Lung (tissue), 12 donors: ENCODE measurements around the gene NECTIN4. TPM values are rescaled to one million over a fixed set of nuclear protein-coding genes. Genes with fewer than 3 reads are reported as not detected.
A peak's percentile ranks its signal among the peaks of the same experiment; 100 is the strongest.

Source experiments
- ATAC-seq: fragments of 200-7000 bp; cut with Tn5 transposase; one replicate; pipeline ENCODE4 v1.9.1; 2020; ENCODE audit warnings: moderate number of reproducible peaks; ENCODE audit not compliant: insufficient read depth, low FRiP score
- DNase-seq, 3 donors: peaks; one replicate each; pipeline ENCODE4 v3.0.0-alpha.2; 2013 to 2017
- H3K27ac ChIP-seq, 2 donors: one replicate each; pipeline ENCODE4 v1.5.1; 2013; ENCODE audit warnings: mild to moderate bottlenecking in 2 of 2, moderate library complexity in 2 of 2, control low read depth in 1 of 2, inconsistent platforms in 1 of 2, low read depth in 1 of 2, low read length in 1 of 2
- H3K27me3 ChIP-seq, 3 donors: one replicate each; pipeline ENCODE4 v1.5.1; 2013; ENCODE audit warnings: low read length in 2 of 3; ENCODE audit not compliant: control insufficient read depth in 3 of 3, insufficient read depth in 3 of 3
- H3K36me3 ChIP-seq, 4 donors: one replicate each; pipeline ENCODE4 v1.5.1; 2013; ENCODE audit warnings: low read length in 4 of 4, mild to moderate bottlenecking in 1 of 4, moderate library complexity in 1 of 4; ENCODE audit not compliant: control insufficient read depth in 4 of 4, insufficient read depth in 4 of 4
- H3K4me1 ChIP-seq, 5 donors: one replicate each; pipeline ENCODE4 v1.5.1; 2013; ENCODE audit warnings: low read length in 5 of 5, mild to moderate bottlenecking in 2 of 5, moderate library complexity in 1 of 5; ENCODE audit not compliant: control insufficient read depth in 5 of 5, insufficient read depth in 5 of 5
- H3K4me3 ChIP-seq: one replicate; pipeline ENCODE4 v1.5.1; 2013; ENCODE audit warnings: mild to moderate bottlenecking, control low read depth, moderate library complexity
- H3K9ac ChIP-seq, 2 donors: one replicate each; pipeline ENCODE4 v1.5.1; 2013; ENCODE audit warnings: low read length in 2 of 2, control low read depth in 1 of 2; ENCODE audit not compliant: insufficient read depth in 1 of 2
- H3K9me3 ChIP-seq, 4 donors: one replicate each; pipeline ENCODE4 v1.5.1; 2013; ENCODE audit warnings: low read length in 3 of 4, mild to moderate bottlenecking in 1 of 4, moderate library complexity in 1 of 4; ENCODE audit not compliant: control insufficient read depth in 4 of 4, insufficient read depth in 3 of 4
- CTCF ChIP-seq: IDR thresholded peaks from 2 replicates; pipeline ENCODE4 v1.5.1; 2012; ENCODE audit warnings: mild to moderate bottlenecking; ENCODE audit errors: control extremely low read depth, extremely low read depth
- WGBS, 2 donors: extraction: QIAGEN DNeasy Blood & Tissue Kit; methylation state at CpG; one replicate each; pipeline ENCODE4 v1.1.7; 2013; 5-methylcytosine and 5-hydroxymethylcytosine counted together
- polyA plus RNA-seq, 2 donors: library from polyadenylated mRNA; stranded (reverse); fragments of 200-250 nt; gene quantifications; one replicate each; pipeline ENCODE4 v1.2.1, GENCODE V29; 2013
- total RNA-seq, 2 donors: library from RNA; depleted of rRNA in 1 of 2; stranded (reverse); fragments of >200 nt in 1 of 2; gene quantifications; one replicate each; pipeline ENCODE4 v1.2.1, GENCODE V29; 2014 to 2021
- donor health status: control.
- donor health status: control.
- donor health status: Bipolar disorder and iron deficiency.
- donor health status: healthy.
- donor health status: DM: yes; HTN: yes; CAD: no.

The NECTIN4 gene
- total and polyA plus RNA-seq, 4 donors, result 6.2 to 12.5 (median 9.9) TPM

- 34 to 62% methylated on average over 9 of the region's 9 CpGs for WGBS, 2 donors
- no peak within 1 kb of the TSS for H3K9ac ChIP-seq
Observed at GRCh38 chr1:161069731-161070270, 19.6 kb downstream of the NECTIN4 start, which contains the start of gene ARHGAP30. Gene ARHGAP30, minus strand, starts transcription at chr1:161069891. Its CDS starts 267 bp downstream, at chr1:161069624.

GRCh38 chr1:161069241-161069640 lies 20.1 kb downstream of the NECTIN4 start:
- H3K27me3 ChIP-seq, result peaks cover 0 to 3% (median 0%) of the 10 kb centered on the region in 3 donors
- H3K36me3 ChIP-seq, result no peaks in the 10 kb centered on the region
- DNase-seq, result no peak
- H3K9me3 ChIP-seq, result no peaks in the 10 kb centered on the region
- TF ChIP-seq CTCF, result no peak
- H3K4me3 ChIP-seq, result peak overlapping the region; percentile 37
- no peak overlapping the region for H3K9ac ChIP-seq
- 28 to 58% methylated on average over 9 of the region's 9 CpGs for WGBS, 2 donors
- peak overlapping the region in 1 of 2 donors; percentile 89 for H3K27ac ChIP-seq
- ATAC-seq, result no peak
- H3K4me1 ChIP-seq, result peaks cover 0 to 2% (median 0%) of the 10 kb centered on the region in 5 donors

More at GRCh38 chr1:161069731-161070270, 19.6 kb downstream of the NECTIN4 start, which contains the start of gene ARHGAP30:
- TF ChIP-seq CTCF, result no peak
- peaks cover 0 to 2% (median 0%) of the 10 kb centered on the region in 5 donors for H3K4me1 ChIP-seq
- DNase-seq (peak in 1 of 3 donors; percentile 19), ATAC-seq (peak; percentile 65)
- H3K27me3 ChIP-seq, result no peaks in the 10 kb centered on the region
- peak within 1 kb of the TSS in 1 of 2 donors; percentile 89 for H3K27ac ChIP-seq
- no peaks in the 10 kb centered on the region for H3K9me3 ChIP-seq
- H3K36me3 ChIP-seq, result no peaks in the 10 kb centered on the region
- peak within 1 kb of the TSS; percentile 37 for H3K4me3 ChIP-seq

GRCh38 chr1:161068306-161069234 lies 20.8 kb downstream of the NECTIN4 start:
- Histone ChIP-seq H3K27ac (peak overlapping the region in 1 of 2 donors; percentile 89), H3K4me3 (peak overlapping the region; percentile 37), H3K9me3 (no peaks in the 10 kb centered on the region), H3K27me3 (peaks cover 0 to 4% (median 0%) of the 10 kb centered on the region in 3 donors), H3K9ac (no peak overlapping the region), H3K4me1 (peaks cover 0 to 2% (median 0%) of the 10 kb centered on the region in 5 donors), H3K36me3 (no peaks in the 10 kb centered on the region)
- ATAC-seq (peak; percentile 78), DNase-seq (peak in 1 of 3 donors; percentile 25)
- no peak for TF ChIP-seq CTCF
- WGBS, 2 donors, result 21 to 39% methylated on average over 10 of the region's 10 CpGs
